Body of pancreas (tissue), 4 donors: ENCODE results near the gene DHRS11.

Experiments
- POLR2A ChIP-seq, 3 donors: fragments of 450-650 bp; IDR thresholded peaks; one replicate each; pipeline ENCODE4 v1.6.1; 2016; ENCODE audit warnings: antibody characterized with exemption in 3 of 3, mild to moderate bottlenecking in 2 of 3
- TF ChIP-seq, protein P1 (sequence below), 7 experiments: fragments of 450-650 bp in 4 of 7; fragments of 200-600 bp in 3 of 7; sonication (generic) in 3 of 7; IDR thresholded peaks; one replicate each; pipeline ENCODE4 v1.5.1; 2016 to 2019; ENCODE audit warnings: antibody characterized with exemption in 7 of 7

- TF ChIP-seq, protein P1, sequence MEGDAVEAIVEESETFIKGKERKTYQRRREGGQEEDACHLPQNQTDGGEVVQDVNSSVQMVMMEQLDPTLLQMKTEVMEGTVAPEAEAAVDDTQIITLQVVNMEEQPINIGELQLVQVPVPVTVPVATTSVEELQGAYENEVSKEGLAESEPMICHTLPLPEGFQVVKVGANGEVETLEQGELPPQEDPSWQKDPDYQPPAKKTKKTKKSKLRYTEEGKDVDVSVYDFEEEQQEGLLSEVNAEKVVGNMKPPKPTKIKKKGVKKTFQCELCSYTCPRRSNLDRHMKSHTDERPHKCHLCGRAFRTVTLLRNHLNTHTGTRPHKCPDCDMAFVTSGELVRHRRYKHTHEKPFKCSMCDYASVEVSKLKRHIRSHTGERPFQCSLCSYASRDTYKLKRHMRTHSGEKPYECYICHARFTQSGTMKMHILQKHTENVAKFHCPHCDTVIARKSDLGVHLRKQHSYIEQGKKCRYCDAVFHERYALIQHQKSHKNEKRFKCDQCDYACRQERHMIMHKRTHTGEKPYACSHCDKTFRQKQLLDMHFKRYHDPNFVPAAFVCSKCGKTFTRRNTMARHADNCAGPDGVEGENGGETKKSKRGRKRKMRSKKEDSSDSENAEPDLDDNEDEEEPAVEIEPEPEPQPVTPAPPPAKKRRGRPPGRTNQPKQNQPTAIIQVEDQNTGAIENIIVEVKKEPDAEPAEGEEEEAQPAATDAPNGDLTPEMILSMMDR (IDR thresholded peaks at IDR 0.05) = no peak
- TF ChIP-seq POLR2A (IDR thresholded peaks at IDR 0.05) = no peak
These were observed 5.5 kb upstream of the DHRS11 start for GRCh38 chr17:36586138-36586537.
